Measurements from ENCODE around the gene TTLL11.
A peak's percentile ranks its signal among the peaks of the same experiment; 100 is the strongest.

DNA sequence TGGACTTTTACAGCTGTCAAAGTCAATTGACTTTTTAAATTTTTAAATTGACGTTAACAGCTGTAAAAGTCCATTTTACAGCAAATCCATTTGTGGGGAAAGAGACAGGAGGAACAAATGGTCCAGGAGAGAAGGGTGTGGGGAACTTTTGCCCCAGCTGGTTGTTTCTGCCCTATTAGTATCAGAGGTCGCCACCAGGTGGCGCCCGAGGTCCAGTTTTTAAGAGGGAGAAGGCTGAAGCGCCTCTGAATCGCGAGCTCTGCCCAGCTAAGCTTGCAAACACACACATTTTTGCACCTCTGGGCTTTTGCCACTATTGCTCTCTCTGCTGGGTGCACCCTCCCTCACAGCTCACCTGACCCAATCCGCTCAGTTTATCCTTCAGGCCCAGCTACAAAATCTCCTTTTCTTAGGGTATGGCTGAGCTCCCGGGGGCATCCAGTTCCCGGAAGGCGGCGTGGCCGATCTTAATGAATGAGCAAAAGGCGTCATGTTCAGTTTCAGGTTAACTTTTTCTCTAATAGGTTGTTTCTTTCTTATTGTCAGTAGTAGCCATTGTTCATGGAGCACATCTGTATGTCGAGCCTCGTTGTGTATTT lies 6.3 kb upstream of the TTLL11 start:
- TF ChIP-seq, protein P1, sequence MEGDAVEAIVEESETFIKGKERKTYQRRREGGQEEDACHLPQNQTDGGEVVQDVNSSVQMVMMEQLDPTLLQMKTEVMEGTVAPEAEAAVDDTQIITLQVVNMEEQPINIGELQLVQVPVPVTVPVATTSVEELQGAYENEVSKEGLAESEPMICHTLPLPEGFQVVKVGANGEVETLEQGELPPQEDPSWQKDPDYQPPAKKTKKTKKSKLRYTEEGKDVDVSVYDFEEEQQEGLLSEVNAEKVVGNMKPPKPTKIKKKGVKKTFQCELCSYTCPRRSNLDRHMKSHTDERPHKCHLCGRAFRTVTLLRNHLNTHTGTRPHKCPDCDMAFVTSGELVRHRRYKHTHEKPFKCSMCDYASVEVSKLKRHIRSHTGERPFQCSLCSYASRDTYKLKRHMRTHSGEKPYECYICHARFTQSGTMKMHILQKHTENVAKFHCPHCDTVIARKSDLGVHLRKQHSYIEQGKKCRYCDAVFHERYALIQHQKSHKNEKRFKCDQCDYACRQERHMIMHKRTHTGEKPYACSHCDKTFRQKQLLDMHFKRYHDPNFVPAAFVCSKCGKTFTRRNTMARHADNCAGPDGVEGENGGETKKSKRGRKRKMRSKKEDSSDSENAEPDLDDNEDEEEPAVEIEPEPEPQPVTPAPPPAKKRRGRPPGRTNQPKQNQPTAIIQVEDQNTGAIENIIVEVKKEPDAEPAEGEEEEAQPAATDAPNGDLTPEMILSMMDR (IDR thresholded peaks at IDR 0.05), result peak; percentile 91
- TF ChIP-seq EZH2phosphoT487 (IDR thresholded peaks at IDR 0.05), result no peak
- TF ChIP-seq EZH2 (IDR thresholded peaks at IDR 0.05), result no peak

All from neural progenitor cell (in vitro differentiated cells).